Measurements from ENCODE around the gene SPTBN4.
A peak's percentile ranks its signal among the peaks of the same experiment; 100 is the strongest.
"Not testable (repeated sequence)": the region's sequence is repeated elsewhere in the genome, so short reads cannot be mapped to it uniquely, and the experiment has no call there.

SPTBN4 gene

DNA sequence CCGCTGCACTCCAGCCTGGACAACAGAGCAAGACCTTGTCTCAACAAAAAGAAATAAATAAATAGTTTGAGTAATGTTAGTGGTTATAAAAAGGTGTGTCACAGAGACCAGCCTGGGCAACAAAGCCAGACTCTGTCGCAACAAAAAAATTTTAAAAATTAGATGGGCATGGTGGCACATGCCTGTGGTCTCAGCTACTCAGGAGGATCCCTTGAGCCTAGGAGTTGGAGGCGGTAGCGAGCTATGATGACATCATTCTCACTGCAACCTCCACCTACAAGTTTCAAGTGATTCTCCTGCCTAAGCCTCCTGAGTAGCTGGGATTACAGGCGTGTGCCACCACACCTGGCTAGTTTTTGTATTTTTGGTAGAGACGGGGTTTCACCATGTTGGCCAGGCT lies 12.9 kb upstream of the SPTBN4 start:
- peaks cover 18 to 38% of the 10 kb centered on the region in 2 experiments for H3K36me3 ChIP-seq (ENCODE audit: control insufficient read depth in 1 of 2, insufficient read depth in 2 of 2, low read depth in 1 of 2, low read length in 2 of 2)
- not testable (repeated sequence) for H3K4me2 ChIP-seq (ENCODE audit: low read length, poor library complexity, severe bottlenecking); H3K4me3 ChIP-seq (ENCODE audit: insufficient read depth in 1 of 2, low read depth in 1 of 2, low read length in 2 of 2); H3K4ac ChIP-seq (ENCODE audit: low read depth in 1 of 2, low read length in 2 of 2); H3K27me3 ChIP-seq (ENCODE audit: control insufficient read depth in 1 of 2, insufficient read depth in 1 of 2, low read length in 2 of 2); H3K14ac ChIP-seq (ENCODE audit: low read length in 2 of 2); H2AK5ac ChIP-seq (ENCODE audit: low read length, severe bottlenecking); H2BK12ac ChIP-seq (ENCODE audit: low read length in 2 of 2); H3K18ac ChIP-seq (ENCODE audit: low read depth in 1 of 2, low read length in 2 of 2); H3K4me1 ChIP-seq (ENCODE audit: control insufficient read depth, insufficient read depth, low read depth, low read length); H4K8ac ChIP-seq (ENCODE audit: low read length); H3K79me1 ChIP-seq (replicated peaks; ENCODE audit: low read length, poor library complexity, severe bottlenecking); H4K91ac ChIP-seq (ENCODE audit: low read length); H2BK5ac ChIP-seq (ENCODE audit: low read depth, low read length, poor library complexity, severe bottlenecking); H2BK15ac ChIP-seq (ENCODE audit: low read depth, poor library complexity, severe bottlenecking); H2AFZ ChIP-seq (ENCODE audit: low read depth, low read length); H3K23ac ChIP-seq (ENCODE audit: low read length in 2 of 2); H3K9me3 ChIP-seq (ENCODE audit: control insufficient read depth, low read length); H3K27ac ChIP-seq (ENCODE audit: low read length, poor library complexity, severe bottlenecking); DNase-seq; H2BK120ac ChIP-seq (ENCODE audit: low read depth, low read length); H3K9ac ChIP-seq (ENCODE audit: low read length)
- WGBS: 96% methylated on average over 5 of the region's 6 CpGs

DNA sequence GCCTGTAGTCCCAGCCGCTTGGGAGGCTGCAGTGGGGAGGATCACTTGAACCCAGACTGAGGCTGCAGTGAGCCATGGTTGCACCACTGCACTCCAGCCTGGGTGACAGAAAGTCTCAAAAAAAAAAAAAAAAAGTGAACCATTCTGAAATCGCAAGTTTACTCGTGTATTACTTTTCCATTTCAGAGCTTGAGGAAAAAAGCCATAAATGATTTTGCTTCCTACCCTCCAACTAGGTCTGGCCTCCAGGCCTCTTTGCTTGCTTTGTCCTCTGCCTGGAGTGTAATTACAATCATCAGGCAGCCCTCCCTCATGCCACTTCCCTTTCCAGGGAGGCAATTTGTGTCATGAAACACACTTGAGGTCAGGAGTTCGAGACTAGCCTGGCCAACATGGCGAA lies 9.8 kb upstream of the SPTBN4 start:
- Histone ChIP-seq H3K4me1 (ENCODE audit: control insufficient read depth, insufficient read depth, low read depth, low read length) (peaks cover 1% of the 10 kb centered on the region), H2BK120ac (ENCODE audit: low read depth, low read length) (no peak overlapping the region), H3K79me1 (replicated peaks; ENCODE audit: low read length, poor library complexity, severe bottlenecking) (peaks cover 9% of the 10 kb centered on the region), H3K18ac (ENCODE audit: low read depth in 1 of 2, low read length in 2 of 2) (no peak overlapping the region), H3K4me3 (ENCODE audit: insufficient read depth in 1 of 2, low read depth in 1 of 2, low read length in 2 of 2) (no peak overlapping the region), H4K91ac (ENCODE audit: low read length) (no peak overlapping the region), H3K27me3 (ENCODE audit: control insufficient read depth in 1 of 2, insufficient read depth in 1 of 2, low read length in 2 of 2) (no peaks in the 10 kb centered on the region), H3K9me3 (ENCODE audit: control insufficient read depth, low read length) (no peaks in the 10 kb centered on the region), H2BK15ac (ENCODE audit: low read depth, poor library complexity, severe bottlenecking) (no peak overlapping the region), H3K4ac (ENCODE audit: low read depth in 1 of 2, low read length in 2 of 2) (no peak overlapping the region), H4K8ac (ENCODE audit: low read length) (no peak overlapping the region), H3K36me3 (ENCODE audit: control insufficient read depth in 1 of 2, insufficient read depth in 2 of 2, low read depth in 1 of 2, low read length in 2 of 2) (peaks cover 12 to 27% of the 10 kb centered on the region in 2 experiments), H2AK5ac (ENCODE audit: low read length, severe bottlenecking) (no peak overlapping the region), H3K9ac (ENCODE audit: low read length) (no peak overlapping the region), H3K27ac (ENCODE audit: low read length, poor library complexity, severe bottlenecking) (no peak overlapping the region), H3K4me2 (ENCODE audit: low read length, poor library complexity, severe bottlenecking) (no peak overlapping the region), H3K14ac (ENCODE audit: low read length in 2 of 2) (no peak overlapping the region), H2BK12ac (ENCODE audit: low read length in 2 of 2) (no peak overlapping the region), H3K23ac (ENCODE audit: low read length in 2 of 2) (no peak overlapping the region), H2BK5ac (ENCODE audit: low read depth, low read length, poor library complexity, severe bottlenecking) (no peak overlapping the region), H2AFZ (ENCODE audit: low read depth, low read length) (no peak overlapping the region)
- DNase-seq: no peak
- WGBS: 94% methylated on average over 5 of the region's 5 CpGs

DNA sequence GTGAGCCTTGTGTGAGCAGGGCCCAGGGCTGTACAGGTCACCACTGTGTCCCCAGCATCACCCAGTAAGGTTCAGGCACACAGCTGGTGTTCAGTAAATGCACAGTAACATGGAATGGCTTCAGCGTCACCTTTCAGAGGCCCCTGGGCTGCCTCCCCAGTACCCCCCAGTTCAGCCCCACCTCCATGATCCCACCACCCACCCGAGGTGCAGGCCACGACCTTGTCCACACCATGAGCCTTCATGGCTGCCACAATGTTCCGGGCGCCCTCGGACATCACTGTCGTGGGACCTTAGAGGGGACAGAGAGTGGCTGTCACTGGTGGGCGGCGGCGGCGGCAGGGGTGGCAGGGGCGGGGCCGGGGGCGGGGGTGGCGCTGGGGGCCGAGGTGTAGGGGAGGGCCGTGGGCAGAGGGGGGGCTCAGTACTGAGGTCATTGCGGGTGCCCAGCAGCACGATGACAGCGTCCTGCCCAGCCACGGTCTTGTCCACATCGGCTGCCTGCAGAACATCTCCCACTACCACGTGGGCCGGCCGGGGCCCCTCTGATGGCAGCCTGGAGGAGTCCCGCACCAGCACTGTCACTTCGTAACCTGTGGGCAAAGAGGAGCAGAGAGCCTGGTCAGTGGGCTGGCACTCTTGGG lies 8.7 kb upstream of the SPTBN4 start:
- H2BK12ac ChIP-seq (ENCODE audit: low read length in 2 of 2): no peak overlapping the region
- H3K9me3 ChIP-seq (ENCODE audit: control insufficient read depth, low read length): no peaks in the 10 kb centered on the region
- no peak overlapping the region for H2BK5ac ChIP-seq (ENCODE audit: low read depth, low read length, poor library complexity, severe bottlenecking)
- no peak overlapping the region for H3K23ac ChIP-seq (ENCODE audit: low read length in 2 of 2)
- no peak for DNase-seq
- no peak overlapping the region for H3K9ac ChIP-seq (ENCODE audit: low read length)
- no peak overlapping the region for H3K4ac ChIP-seq (ENCODE audit: low read depth in 1 of 2, low read length in 2 of 2)
- H3K4me2 ChIP-seq (ENCODE audit: low read length, poor library complexity, severe bottlenecking): no peak overlapping the region
- H3K18ac ChIP-seq (ENCODE audit: low read depth in 1 of 2, low read length in 2 of 2): no peak overlapping the region
- 97% methylated on average over 22 of the region's 27 CpGs for WGBS
- H3K14ac ChIP-seq (ENCODE audit: low read length in 2 of 2): no peak overlapping the region
- H4K8ac ChIP-seq (ENCODE audit: low read length): no peak overlapping the region
- H2BK120ac ChIP-seq (ENCODE audit: low read depth, low read length): no peak overlapping the region
- no peak overlapping the region for H3K27ac ChIP-seq (ENCODE audit: low read length, poor library complexity, severe bottlenecking)
- no peak overlapping the region for H2AFZ ChIP-seq (ENCODE audit: low read depth, low read length)
- peaks cover 12 to 27% of the 10 kb centered on the region in 2 experiments for H3K36me3 ChIP-seq (ENCODE audit: control insufficient read depth in 1 of 2, insufficient read depth in 2 of 2, low read depth in 1 of 2, low read length in 2 of 2)
- H4K91ac ChIP-seq (ENCODE audit: low read length): no peak overlapping the region
- H3K79me1 ChIP-seq (replicated peaks; ENCODE audit: low read length, poor library complexity, severe bottlenecking): peaks cover 9% of the 10 kb centered on the region
- no peak overlapping the region for H3K4me3 ChIP-seq (ENCODE audit: insufficient read depth in 1 of 2, low read depth in 1 of 2, low read length in 2 of 2)
- H2AK5ac ChIP-seq (ENCODE audit: low read length, severe bottlenecking): no peak overlapping the region
- no peaks in the 10 kb centered on the region for H3K27me3 ChIP-seq (ENCODE audit: control insufficient read depth in 1 of 2, insufficient read depth in 1 of 2, low read length in 2 of 2)
- peak overlapping the region; percentile 7 for H2BK15ac ChIP-seq (ENCODE audit: low read depth, poor library complexity, severe bottlenecking)
- H3K4me1 ChIP-seq (ENCODE audit: control insufficient read depth, insufficient read depth, low read depth, low read length): peaks cover 1% of the 10 kb centered on the region

DNA sequence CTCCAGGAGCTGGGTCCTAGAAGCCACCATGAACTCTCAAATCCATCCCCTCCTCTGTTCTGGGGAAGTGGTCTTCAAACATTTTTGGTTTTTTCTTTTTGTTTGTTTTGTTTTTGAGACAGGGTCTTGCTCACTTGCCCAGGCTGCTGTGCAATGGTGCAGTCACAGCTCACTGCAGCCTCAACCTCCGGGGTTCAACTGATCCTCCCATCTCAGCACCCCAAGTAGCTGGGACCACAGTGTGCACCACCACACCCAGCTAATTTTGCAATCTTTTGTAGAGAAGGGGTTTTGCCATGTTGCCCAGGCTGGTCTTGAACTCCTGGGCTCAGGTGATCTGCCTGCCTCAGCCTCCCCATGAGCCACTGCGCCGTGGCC lies 8.2 kb upstream of the SPTBN4 start:
- Histone ChIP-seq H3K23ac (ENCODE audit: low read length in 2 of 2) (no peak overlapping the region), H2BK12ac (ENCODE audit: low read length in 2 of 2) (no peak overlapping the region), H3K79me1 (replicated peaks; ENCODE audit: low read length, poor library complexity, severe bottlenecking) (peaks cover 9% of the 10 kb centered on the region), H3K36me3 (ENCODE audit: control insufficient read depth in 1 of 2, insufficient read depth in 2 of 2, low read depth in 1 of 2, low read length in 2 of 2) (peaks cover 12 to 27% of the 10 kb centered on the region in 2 experiments), H3K4me2 (ENCODE audit: low read length, poor library complexity, severe bottlenecking) (no peak overlapping the region), H3K4ac (ENCODE audit: low read depth in 1 of 2, low read length in 2 of 2) (no peak overlapping the region), H3K9me3 (ENCODE audit: control insufficient read depth, low read length) (no peaks in the 10 kb centered on the region), H3K27me3 (ENCODE audit: control insufficient read depth in 1 of 2, insufficient read depth in 1 of 2, low read length in 2 of 2) (no peaks in the 10 kb centered on the region), H3K14ac (ENCODE audit: low read length in 2 of 2) (no peak overlapping the region), H2AK5ac (ENCODE audit: low read length, severe bottlenecking) (no peak overlapping the region), H3K27ac (ENCODE audit: low read length, poor library complexity, severe bottlenecking) (no peak overlapping the region), H3K9ac (ENCODE audit: low read length) (no peak overlapping the region), H2BK5ac (ENCODE audit: low read depth, low read length, poor library complexity, severe bottlenecking) (no peak overlapping the region), H3K18ac (ENCODE audit: low read depth in 1 of 2, low read length in 2 of 2) (no peak overlapping the region), H3K4me1 (ENCODE audit: control insufficient read depth, insufficient read depth, low read depth, low read length) (peaks cover 3% of the 10 kb centered on the region), H2BK120ac (ENCODE audit: low read depth, low read length) (no peak overlapping the region), H4K91ac (ENCODE audit: low read length) (no peak overlapping the region), H2BK15ac (ENCODE audit: low read depth, poor library complexity, severe bottlenecking) (no peak overlapping the region), H2AFZ (ENCODE audit: low read depth, low read length) (no peak overlapping the region), H4K8ac (ENCODE audit: low read length) (no peak overlapping the region), H3K4me3 (ENCODE audit: insufficient read depth in 1 of 2, low read depth in 1 of 2, low read length in 2 of 2) (no peak overlapping the region)
- WGBS: 91% methylated on average over 3 of the region's 3 CpGs
- DNase-seq: no peak
